ENCODE measurements around the gene TMEM198. TPM values are rescaled to one million over a fixed set of nuclear protein-coding genes. Genes with fewer than 3 reads are reported as not detected.

The TMEM198 gene
- total and polyA plus RNA-seq, 3 experiments from 2014 or later: 5.2 to 6.0 TPM; not detected in 1

- CTCF ChIA-PET: interaction anchor here (1.6 kb wide), 1 partner anchor 66 kb away, joined by 3 read pairs; no protein-coding TSS in a partner anchor
- Histone ChIP-seq H3K27me3 (ENCODE audit: insufficient read depth, low read length, poor library complexity, severe bottlenecking) (peaks cover 12% of the 10 kb centered on the region), H3K4me3 (ENCODE audit: low read length) (no peak overlapping the region), H3K4me1 (ENCODE audit: insufficient read depth, low read length) (no peaks in the 10 kb centered on the region), H3K27ac (ENCODE audit: low read depth, low read length) (no peak overlapping the region), H3K36me3 (ENCODE audit: insufficient read depth, low read length) (no peaks in the 10 kb centered on the region), H3K9me3 (ENCODE audit: low read length) (no peaks in the 10 kb centered on the region)
- peak overlapping the region in 2 of 7 donors; percentile 54 to 63 for H3K4me3 Mint-ChIP-seq
- H3K9me3 Mint-ChIP-seq: no peaks in the 10 kb centered on the region
- H3K36me3 Mint-ChIP-seq: no peaks in the 10 kb centered on the region
- DNase-seq: no peak
- peaks cover 26 to 68% of the 10 kb centered on the region in 2 donors for H3K27me3 Mint-ChIP-seq
- POLR2A ChIA-PET: no interaction called here
- no peak overlapping the region for H3K27ac Mint-ChIP-seq
- peaks cover 0 to 3% (median 0%) of the 10 kb centered on the region in 3 donors for H3K4me1 Mint-ChIP-seq
These were observed 32.0 kb downstream of the TMEM198 start for GRCh38 chr2:219575566-219576504.

- Mint-ChIP-seq H3K27me3 (peaks cover 26 to 66% of the 10 kb centered on the region in 2 donors), H3K27ac (no peak overlapping the region), H3K4me3 (no peak overlapping the region), H3K36me3 (no peaks in the 10 kb centered on the region), H3K9me3 (no peaks in the 10 kb centered on the region), H3K4me1 (peaks cover 0 to 2% (median 0%) of the 10 kb centered on the region in 3 donors)
- H3K27me3 ChIP-seq (ENCODE audit: insufficient read depth, low read length, poor library complexity, severe bottlenecking): peaks cover 8% of the 10 kb centered on the region
- H3K36me3 ChIP-seq (ENCODE audit: insufficient read depth, low read length): no peaks in the 10 kb centered on the region
- no peak overlapping the region for H3K4me3 ChIP-seq (ENCODE audit: low read length)
- no peaks in the 10 kb centered on the region for H3K4me1 ChIP-seq (ENCODE audit: insufficient read depth, low read length)
- POLR2A ChIA-PET: no interaction called here
- no peaks in the 10 kb centered on the region for H3K9me3 ChIP-seq (ENCODE audit: low read length)
- no peak for DNase-seq
- CTCF ChIA-PET: interaction anchor here (1.6 kb wide), 1 partner anchor 67 kb away, joined by 3 read pairs; no protein-coding TSS in a partner anchor
- H3K27ac ChIP-seq (ENCODE audit: low read depth, low read length): peak overlapping the region; percentile 9
These were observed 32.9 kb downstream of the TMEM198 start for GRCh38 chr2:219576505-219577388.

GRCh38 chr2:219578811-219579613 lies 35.2 kb downstream of the TMEM198 start:
- H3K27ac Mint-ChIP-seq: peak overlapping the region in 1 of 8 donors; percentile 19
- Histone ChIP-seq H3K4me1 (ENCODE audit: insufficient read depth, low read length) (no peaks in the 10 kb centered on the region), H3K27me3 (ENCODE audit: insufficient read depth, low read length, poor library complexity, severe bottlenecking) (no peaks in the 10 kb centered on the region), H3K27ac (ENCODE audit: low read depth, low read length) (no peak overlapping the region), H3K4me3 (ENCODE audit: low read length) (no peak overlapping the region), H3K36me3 (ENCODE audit: insufficient read depth, low read length) (no peaks in the 10 kb centered on the region), H3K9me3 (ENCODE audit: low read length) (no peaks in the 10 kb centered on the region)
- peaks cover 8 to 50% of the 10 kb centered on the region in 2 donors for H3K27me3 Mint-ChIP-seq
- ChIA-PET POLR2A (no interaction called here), CTCF (no interaction called here)
- H3K4me1 Mint-ChIP-seq: no peaks in the 10 kb centered on the region
- no peaks in the 10 kb centered on the region for H3K9me3 Mint-ChIP-seq
- H3K4me3 Mint-ChIP-seq: peak overlapping the region in 1 of 7 donors; percentile 61
- H3K36me3 Mint-ChIP-seq: no peaks in the 10 kb centered on the region
- no peak for DNase-seq

GRCh38 chr2:219581346-219581745 lies 37.5 kb downstream of the TMEM198 start:
- peaks cover 7 to 43% of the 10 kb centered on the region in 2 donors for H3K27me3 Mint-ChIP-seq
- POLR2A ChIA-PET: no interaction called here
- no peak for DNase-seq
- H3K4me1 Mint-ChIP-seq: no peaks in the 10 kb centered on the region
- CTCF ChIA-PET: no interaction called here
- no peak overlapping the region for H3K27ac Mint-ChIP-seq
- H3K27ac ChIP-seq (ENCODE audit: low read depth, low read length): no peak overlapping the region
- H3K36me3 Mint-ChIP-seq: no peaks in the 10 kb centered on the region
- H3K9me3 ChIP-seq (ENCODE audit: low read length): no peaks in the 10 kb centered on the region
- no peaks in the 10 kb centered on the region for H3K9me3 Mint-ChIP-seq
- no peaks in the 10 kb centered on the region for H3K36me3 ChIP-seq (ENCODE audit: insufficient read depth, low read length)
- no peak overlapping the region for H3K4me3 ChIP-seq (ENCODE audit: low read length)
- no peak overlapping the region for H3K4me3 Mint-ChIP-seq
- no peaks in the 10 kb centered on the region for H3K27me3 ChIP-seq (ENCODE audit: insufficient read depth, low read length, poor library complexity, severe bottlenecking)
- H3K4me1 ChIP-seq (ENCODE audit: insufficient read depth, low read length): no peaks in the 10 kb centered on the region

GRCh38 chr2:219591091-219591490 lies 47.3 kb downstream of the TMEM198 start:
- Histone ChIP-seq H3K9me3 (ENCODE audit: low read length) (no peaks in the 10 kb centered on the region), H3K27me3 (ENCODE audit: insufficient read depth, low read length, poor library complexity, severe bottlenecking) (no peaks in the 10 kb centered on the region), H3K27ac (ENCODE audit: low read depth, low read length) (no peak overlapping the region), H3K36me3 (ENCODE audit: insufficient read depth, low read length) (no peaks in the 10 kb centered on the region), H3K4me3 (ENCODE audit: low read length) (no peak overlapping the region), H3K4me1 (ENCODE audit: insufficient read depth, low read length) (no peaks in the 10 kb centered on the region)
- ChIA-PET POLR2A (interaction anchor here (0.6 kb wide), 1 partner anchor 338 kb away, joined by 6 read pairs; the partner anchor contains the start of gene TUBA4B), CTCF (interaction anchor here (1.1 to 1.5 kb wide), 2 partner anchors 9 to 50 kb away, joined by 4 read pairs; no protein-coding TSS in a partner anchor)
- Mint-ChIP-seq H3K27ac (no peak overlapping the region), H3K4me3 (no peak overlapping the region), H3K4me1 (no peaks in the 10 kb centered on the region), H3K9me3 (no peaks in the 10 kb centered on the region), H3K36me3 (peaks cover 0 to 2% (median 0%) of the 10 kb centered on the region in 3 donors), H3K27me3 (peaks cover 9 to 45% of the 10 kb centered on the region in 2 donors)
- DNase-seq: no peak

GRCh38 chr2:219592736-219593135 lies 48.9 kb downstream of the TMEM198 start:
- no peaks in the 10 kb centered on the region for H3K36me3 ChIP-seq (ENCODE audit: insufficient read depth, low read length)
- H3K4me1 ChIP-seq (ENCODE audit: insufficient read depth, low read length): peaks cover 7% of the 10 kb centered on the region
- no peak overlapping the region for H3K27ac ChIP-seq (ENCODE audit: low read depth, low read length)
- CTCF ChIA-PET: no interaction called here
- Mint-ChIP-seq H3K27ac (no peak overlapping the region), H3K9me3 (no peaks in the 10 kb centered on the region), H3K36me3 (peaks cover 0 to 4% (median 2%) of the 10 kb centered on the region in 3 donors), H3K4me1 (peaks cover 0 to 10% (median 10%) of the 10 kb centered on the region in 3 donors), H3K27me3 (peaks cover 9 to 30% of the 10 kb centered on the region in 2 donors), H3K4me3 (peak overlapping the region in 1 of 7 donors; percentile 39)
- no peaks in the 10 kb centered on the region for H3K9me3 ChIP-seq (ENCODE audit: low read length)
- no peak for DNase-seq
- H3K27me3 ChIP-seq (ENCODE audit: insufficient read depth, low read length, poor library complexity, severe bottlenecking): no peaks in the 10 kb centered on the region
- POLR2A ChIA-PET: no interaction called here
- no peak overlapping the region for H3K4me3 ChIP-seq (ENCODE audit: low read length)

GRCh38 chr2:219593154-219593553 lies 49.3 kb downstream of the TMEM198 start:
- CTCF ChIA-PET: no interaction called here

More at GRCh38 chr2:219593154-219593553, 49.3 kb downstream of the TMEM198 start:
- Mint-ChIP-seq H3K9me3 (no peaks in the 10 kb centered on the region), H3K4me3 (peak overlapping the region in 1 of 7 donors; percentile 39), H3K27ac (no peak overlapping the region), H3K36me3 (peaks cover 0 to 8% (median 2%) of the 10 kb centered on the region in 3 donors), H3K4me1 (peaks cover 4 to 14% (median 14%) of the 10 kb centered on the region in 3 donors), H3K27me3 (peaks cover 9 to 27% of the 10 kb centered on the region in 2 donors)
- H3K27ac ChIP-seq (ENCODE audit: low read depth, low read length): no peak overlapping the region
- no peaks in the 10 kb centered on the region for H3K36me3 ChIP-seq (ENCODE audit: insufficient read depth, low read length)
- no peak overlapping the region for H3K4me3 ChIP-seq (ENCODE audit: low read length)
- no peaks in the 10 kb centered on the region for H3K27me3 ChIP-seq (ENCODE audit: insufficient read depth, low read length, poor library complexity, severe bottlenecking)
- DNase-seq: no peak
- peaks cover 9% of the 10 kb centered on the region for H3K4me1 ChIP-seq (ENCODE audit: insufficient read depth, low read length)
- no peaks in the 10 kb centered on the region for H3K9me3 ChIP-seq (ENCODE audit: low read length)
- POLR2A ChIA-PET: no interaction called here

Measured in CD8-positive, alpha-beta memory T cell (primary cell).